Tibial nerve (tissue), 4 donors: ENCODE measurements around the gene COPS3. TPM values are rescaled to one million over a fixed set of nuclear protein-coding genes. Genes with fewer than 3 reads are reported as not detected.

ENCODE experiments used
- DNase-seq, 2 donors: peaks; one replicate each; pipeline ENCODE4 v3.0.0-alpha.2; 2019; ENCODE audit warnings: low spot score in 2 of 2
- H3K27ac ChIP-seq, 4 donors: fragments of 200-600 bp; sonication (generic) in 3 of 4; one replicate each; pipeline ENCODE4 v1.5.1; 2017 to 2019; ENCODE audit warnings: mild to moderate bottlenecking in 1 of 4
- H3K27me3 ChIP-seq, 2 donors: fragments of 200-600 bp; sonication (generic) in 1 of 2; one replicate each; pipeline versions ENCODE4 v1.5.1 to v1.6.0; 2017 to 2019
- H3K36me3 ChIP-seq, 3 donors: fragments of 200-600 bp; sonication (generic); one replicate each; pipeline ENCODE4 v1.5.1; 2018 to 2019
- H3K4me1 ChIP-seq, 4 donors: fragments of 200-600 bp; sonication (generic) in 3 of 4; one replicate each; pipeline ENCODE4 v1.5.1; 2017 to 2019
- H3K4me3 ChIP-seq, 4 donors: fragments of 200-600 bp; sonication (generic) in 3 of 4; one replicate each; pipeline ENCODE4 v1.5.1; 2017 to 2019; ENCODE audit warnings: mild to moderate bottlenecking in 1 of 4, moderate library complexity in 1 of 4
- H3K9me3 ChIP-seq, 4 donors: fragments of 200-600 bp; sonication (generic) in 3 of 4; one replicate each; pipeline ENCODE4 v1.5.1; 2017 to 2019
- EP300 ChIP-seq, 2 donors: sonication (generic); formaldehyde crosslinking; IDR thresholded peaks; one replicate each; pipeline ENCODE4 v1.6.1; 2017; ENCODE audit warnings: antibody characterized with exemption in 2 of 2, mild to moderate bottlenecking in 1 of 2
- POLR2A ChIP-seq, 2 donors: fragments of 450-650 bp; IDR thresholded peaks; one replicate each; pipeline ENCODE4 v1.6.1; 2017; ENCODE audit warnings: antibody characterized with exemption in 2 of 2, mild to moderate bottlenecking in 2 of 2, moderate library complexity in 2 of 2
- WGBS, 2 donors: methylation state at CpG; one replicate each; pipeline ENCODE4 v1.1.5; 2018; 5-methylcytosine and 5-hydroxymethylcytosine counted together
- total RNA-seq, 4 donors: library from RNA; depleted of rRNA; stranded (reverse); fragments of >200 nt; gene quantifications; one replicate each; pipeline ENCODE4 v1.1.0, GENCODE V29; 2016
- TF ChIP-seq, protein P1 (sequence below), 5 experiments: fragments of 200-600 bp in 3 of 5; fragments of 450-650 bp in 2 of 5; sonication (generic) in 3 of 5; IDR thresholded peaks; one replicate each; pipeline ENCODE4 v1.5.1; 2016 to 2019; ENCODE audit warnings: antibody characterized with exemption in 5 of 5, mild to moderate bottlenecking in 3 of 5, moderate library complexity in 2 of 5

Gene COPS3
- total RNA-seq, 4 donors from 2014 or later, result 15.7 to 58.8 (median 47.6) TPM

DNA sequence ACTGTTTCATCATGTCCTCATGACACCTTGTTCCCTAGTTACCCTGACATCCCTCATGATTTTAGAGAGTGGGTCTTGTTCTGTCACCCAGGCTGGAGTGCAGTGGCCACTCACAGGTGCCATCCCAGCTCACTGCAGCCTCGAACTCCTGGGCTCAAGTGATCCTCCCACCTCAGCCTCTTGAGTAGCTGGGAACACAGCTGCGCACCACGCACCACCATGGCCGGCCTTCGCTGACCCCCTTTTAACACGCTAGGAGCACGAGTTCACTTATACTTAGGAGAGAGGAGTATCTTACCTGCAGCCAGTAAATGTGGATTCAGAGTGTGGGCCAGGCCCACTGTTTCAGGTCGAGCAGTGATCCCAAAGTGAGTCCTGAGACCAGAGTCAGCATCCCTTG lies 43.6 kb upstream of the COPS3 start:
- DNase-seq, result no peak
- Histone ChIP-seq H3K9me3 (no peaks in the 10 kb centered on the region), H3K4me3 (no peak overlapping the region), H3K4me1 (no peaks in the 10 kb centered on the region), H3K27ac (no peak overlapping the region), H3K36me3 (peaks cover 0 to 52% (median 0%) of the 10 kb centered on the region in 3 donors), H3K27me3 (no peaks in the 10 kb centered on the region)
- no peak for TF ChIP-seq POLR2A (IDR thresholded peaks at IDR 0.05)
- no peak for TF ChIP-seq EP300 (IDR thresholded peaks at IDR 0.05)
- TF ChIP-seq, protein P1, sequence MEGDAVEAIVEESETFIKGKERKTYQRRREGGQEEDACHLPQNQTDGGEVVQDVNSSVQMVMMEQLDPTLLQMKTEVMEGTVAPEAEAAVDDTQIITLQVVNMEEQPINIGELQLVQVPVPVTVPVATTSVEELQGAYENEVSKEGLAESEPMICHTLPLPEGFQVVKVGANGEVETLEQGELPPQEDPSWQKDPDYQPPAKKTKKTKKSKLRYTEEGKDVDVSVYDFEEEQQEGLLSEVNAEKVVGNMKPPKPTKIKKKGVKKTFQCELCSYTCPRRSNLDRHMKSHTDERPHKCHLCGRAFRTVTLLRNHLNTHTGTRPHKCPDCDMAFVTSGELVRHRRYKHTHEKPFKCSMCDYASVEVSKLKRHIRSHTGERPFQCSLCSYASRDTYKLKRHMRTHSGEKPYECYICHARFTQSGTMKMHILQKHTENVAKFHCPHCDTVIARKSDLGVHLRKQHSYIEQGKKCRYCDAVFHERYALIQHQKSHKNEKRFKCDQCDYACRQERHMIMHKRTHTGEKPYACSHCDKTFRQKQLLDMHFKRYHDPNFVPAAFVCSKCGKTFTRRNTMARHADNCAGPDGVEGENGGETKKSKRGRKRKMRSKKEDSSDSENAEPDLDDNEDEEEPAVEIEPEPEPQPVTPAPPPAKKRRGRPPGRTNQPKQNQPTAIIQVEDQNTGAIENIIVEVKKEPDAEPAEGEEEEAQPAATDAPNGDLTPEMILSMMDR (IDR thresholded peaks at IDR 0.05), result no peak
- WGBS, 2 donors, result 94 to 97% methylated on average over 8 of the region's 8 CpGs

DNA sequence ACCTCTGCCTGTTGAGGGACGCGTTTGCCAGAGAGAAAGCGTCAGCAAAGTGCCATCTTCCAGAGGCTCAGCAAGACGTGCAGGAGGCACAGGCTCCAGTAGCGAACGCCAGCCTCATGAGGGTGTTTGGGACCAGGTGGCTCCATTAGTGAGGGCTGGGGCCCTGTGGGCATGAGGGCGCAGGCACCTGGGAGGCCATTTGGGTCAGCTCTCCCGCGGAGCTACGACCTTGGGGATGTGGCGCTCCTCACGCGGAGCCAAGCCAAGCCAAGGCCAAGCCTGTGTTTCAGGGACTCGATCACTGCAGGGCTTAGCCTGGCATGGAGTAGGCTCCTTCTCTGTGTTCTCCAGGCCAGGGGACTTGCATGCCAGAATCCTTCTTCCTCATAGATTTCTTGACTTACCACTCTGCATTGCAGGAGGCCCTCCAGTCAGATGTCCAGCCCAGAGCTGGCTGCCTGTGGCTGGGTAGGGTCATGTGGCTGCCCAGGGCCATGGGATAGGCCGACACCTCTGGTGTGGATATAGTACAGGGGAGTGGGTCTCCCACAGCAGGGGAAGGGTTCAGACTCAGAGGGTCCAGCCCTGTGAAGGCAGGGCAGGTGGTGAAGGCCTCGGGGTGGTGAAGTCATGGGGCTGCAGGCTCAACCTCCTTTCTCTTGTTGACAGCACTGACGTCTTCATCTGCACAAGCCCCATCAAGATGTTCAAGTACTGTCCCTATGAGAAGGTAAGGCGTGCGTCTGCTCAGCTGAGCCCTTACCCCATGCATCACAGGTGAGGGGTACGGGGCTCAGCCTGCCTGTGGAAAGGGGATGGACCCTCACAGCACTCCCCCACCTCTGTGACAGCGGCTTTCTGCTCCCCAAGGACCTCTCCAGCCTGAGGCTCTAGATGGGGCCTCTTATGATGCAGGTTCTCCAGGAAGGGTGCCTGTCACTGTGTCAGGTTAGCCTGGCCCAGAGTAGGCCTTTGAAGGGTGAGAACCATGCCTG lies 41.8 kb upstream of the COPS3 start:
- peaks cover 0 to 52% (median 0%) of the 10 kb centered on the region in 3 donors for H3K36me3 ChIP-seq
- no peaks in the 10 kb centered on the region for H3K4me1 ChIP-seq
- DNase-seq, result no peak
- no peaks in the 10 kb centered on the region for H3K27me3 ChIP-seq
- H3K9me3 ChIP-seq, result no peaks in the 10 kb centered on the region
- H3K4me3 ChIP-seq, result no peak overlapping the region
- no peak overlapping the region for H3K27ac ChIP-seq
- 94% methylated on average over 21 of the region's 21 CpGs for WGBS, 2 donors
- TF ChIP-seq POLR2A (IDR thresholded peaks at IDR 0.05), result no peak
- no peak for TF ChIP-seq EP300 (IDR thresholded peaks at IDR 0.05)
- TF ChIP-seq, protein P1 (IDR thresholded peaks at IDR 0.05), result no peak

DNA sequence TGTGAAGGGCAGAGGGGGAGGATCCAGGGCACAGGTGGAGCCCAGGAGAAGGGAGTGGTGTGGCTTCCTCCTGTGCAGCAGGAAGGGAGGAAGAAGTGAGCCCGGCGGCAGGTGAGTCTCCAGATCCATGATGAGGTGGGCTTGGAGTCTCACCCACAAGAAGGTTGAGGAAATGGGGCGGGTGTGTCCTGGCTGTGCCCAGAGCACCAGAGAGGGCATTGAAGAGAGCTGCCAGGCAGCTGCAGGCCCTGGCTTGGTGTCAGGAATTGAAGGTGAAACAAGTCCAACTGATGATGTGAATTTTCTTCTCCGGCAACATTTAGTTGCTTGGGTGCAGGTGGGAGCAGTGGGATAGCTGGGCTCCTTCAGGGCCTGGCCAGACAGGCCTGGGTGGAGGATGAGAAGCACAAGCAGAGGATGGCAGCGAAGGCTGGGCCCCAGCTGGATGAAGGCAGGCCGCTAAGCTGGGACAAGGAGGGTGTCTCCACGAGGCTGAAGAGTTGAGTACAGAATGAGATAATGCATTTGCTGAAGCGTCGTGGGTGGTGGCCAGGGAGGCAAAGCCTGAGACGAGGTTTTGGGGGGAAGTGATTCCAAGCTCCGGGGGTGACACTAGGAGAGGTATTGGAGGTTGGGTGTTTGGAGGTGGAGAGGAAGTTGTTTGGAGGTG lies 40.4 kb upstream of the COPS3 start:
- H3K4me3 ChIP-seq, result no peak overlapping the region
- peaks cover 0 to 49% (median 0%) of the 10 kb centered on the region in 3 donors for H3K36me3 ChIP-seq
- no peak for DNase-seq
- H3K27ac ChIP-seq, result no peak overlapping the region
- TF ChIP-seq, protein P1 (IDR thresholded peaks at IDR 0.05), result no peak
- no peak for TF ChIP-seq POLR2A (IDR thresholded peaks at IDR 0.05)
- TF ChIP-seq EP300 (IDR thresholded peaks at IDR 0.05), result no peak
- 86 to 88% methylated on average over 11 of the region's 11 CpGs for WGBS, 2 donors
- no peaks in the 10 kb centered on the region for H3K27me3 ChIP-seq
- no peaks in the 10 kb centered on the region for H3K4me1 ChIP-seq
- no peaks in the 10 kb centered on the region for H3K9me3 ChIP-seq

DNA sequence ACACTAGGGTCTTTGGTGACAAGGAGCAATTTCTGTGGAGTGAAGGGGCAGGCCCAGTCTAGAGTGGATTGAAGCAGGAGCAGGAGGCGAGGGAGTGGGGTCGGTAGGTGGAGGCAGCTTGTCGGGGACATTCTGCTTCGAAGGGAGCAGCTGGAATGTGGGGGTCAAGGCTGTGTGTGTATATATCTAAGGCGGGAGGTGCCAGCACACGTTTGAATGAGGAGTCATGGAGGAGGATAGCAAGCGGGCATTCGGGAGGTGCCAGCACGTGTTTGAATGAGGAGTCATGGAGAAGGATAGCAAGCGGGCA lies 39.8 kb upstream of the COPS3 start:
- no peak overlapping the region for H3K27ac ChIP-seq
- no peak overlapping the region for H3K4me3 ChIP-seq
- no peak for DNase-seq
- 86 to 87% methylated on average over 10 of the region's 10 CpGs for WGBS, 2 donors
- no peaks in the 10 kb centered on the region for H3K9me3 ChIP-seq
- no peaks in the 10 kb centered on the region for H3K27me3 ChIP-seq
- peaks cover 0 to 43% (median 0%) of the 10 kb centered on the region in 3 donors for H3K36me3 ChIP-seq
- no peaks in the 10 kb centered on the region for H3K4me1 ChIP-seq
- TF ChIP-seq, protein P1 (IDR thresholded peaks at IDR 0.05), result no peak
- TF ChIP-seq POLR2A (IDR thresholded peaks at IDR 0.05) (no peak), EP300 (IDR thresholded peaks at IDR 0.05) (no peak)
